Fibroblast of gingiva (primary cell): ENCODE results near the gene ZMIZ1.
A peak's percentile ranks its signal among the peaks of the same experiment; 100 is the strongest.

Source experiments
- DNase-seq: peaks from one replicate; pipeline ENCODE4 v3.0.0-alpha.2; 2011; ENCODE audit warnings: low read depth

ZMIZ1 gene

DNA sequence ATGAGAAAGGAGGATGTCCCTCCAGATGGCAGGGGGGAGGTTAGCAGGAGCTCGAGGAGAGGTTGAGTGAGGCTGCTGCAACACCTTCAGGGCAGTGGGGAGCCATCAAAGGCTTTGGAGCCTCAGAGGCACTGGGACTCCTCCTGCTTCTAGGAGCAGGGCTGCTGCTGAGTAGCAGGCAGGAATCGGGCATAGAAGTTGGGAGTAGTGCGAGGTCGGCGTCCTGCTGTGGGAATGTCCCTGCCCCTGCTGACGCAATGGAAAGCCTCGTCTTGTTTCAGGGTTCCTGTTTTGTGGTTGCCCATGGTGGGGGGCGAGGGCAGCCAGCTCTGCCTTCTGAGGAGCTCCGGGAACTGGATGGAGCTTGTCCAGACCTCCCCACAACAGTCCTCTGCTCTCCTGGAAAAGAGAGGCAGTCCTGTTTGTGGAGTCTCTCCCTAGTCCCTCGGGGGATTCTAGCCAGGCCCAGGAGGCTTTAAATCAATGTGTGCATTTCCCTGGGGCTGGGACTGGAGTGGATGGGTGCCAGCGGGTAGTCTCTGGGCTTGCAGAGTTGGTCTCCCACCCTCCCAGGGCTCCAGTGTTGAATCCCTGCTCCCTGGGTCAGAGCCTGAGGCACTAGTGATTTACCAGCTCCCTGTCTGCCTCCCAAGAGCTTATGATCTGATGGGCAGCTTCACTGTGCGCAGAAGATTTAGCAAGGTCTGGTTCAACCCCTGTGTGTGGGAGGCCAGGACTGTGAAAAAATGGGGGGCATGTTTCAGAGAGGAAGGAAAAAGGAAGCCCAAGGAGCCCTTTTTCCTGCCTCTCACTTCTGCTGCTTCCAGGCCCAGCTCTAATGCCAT lies 179.8 kb downstream of the ZMIZ1 start:
- peak; percentile 75 for DNase-seq

DNA sequence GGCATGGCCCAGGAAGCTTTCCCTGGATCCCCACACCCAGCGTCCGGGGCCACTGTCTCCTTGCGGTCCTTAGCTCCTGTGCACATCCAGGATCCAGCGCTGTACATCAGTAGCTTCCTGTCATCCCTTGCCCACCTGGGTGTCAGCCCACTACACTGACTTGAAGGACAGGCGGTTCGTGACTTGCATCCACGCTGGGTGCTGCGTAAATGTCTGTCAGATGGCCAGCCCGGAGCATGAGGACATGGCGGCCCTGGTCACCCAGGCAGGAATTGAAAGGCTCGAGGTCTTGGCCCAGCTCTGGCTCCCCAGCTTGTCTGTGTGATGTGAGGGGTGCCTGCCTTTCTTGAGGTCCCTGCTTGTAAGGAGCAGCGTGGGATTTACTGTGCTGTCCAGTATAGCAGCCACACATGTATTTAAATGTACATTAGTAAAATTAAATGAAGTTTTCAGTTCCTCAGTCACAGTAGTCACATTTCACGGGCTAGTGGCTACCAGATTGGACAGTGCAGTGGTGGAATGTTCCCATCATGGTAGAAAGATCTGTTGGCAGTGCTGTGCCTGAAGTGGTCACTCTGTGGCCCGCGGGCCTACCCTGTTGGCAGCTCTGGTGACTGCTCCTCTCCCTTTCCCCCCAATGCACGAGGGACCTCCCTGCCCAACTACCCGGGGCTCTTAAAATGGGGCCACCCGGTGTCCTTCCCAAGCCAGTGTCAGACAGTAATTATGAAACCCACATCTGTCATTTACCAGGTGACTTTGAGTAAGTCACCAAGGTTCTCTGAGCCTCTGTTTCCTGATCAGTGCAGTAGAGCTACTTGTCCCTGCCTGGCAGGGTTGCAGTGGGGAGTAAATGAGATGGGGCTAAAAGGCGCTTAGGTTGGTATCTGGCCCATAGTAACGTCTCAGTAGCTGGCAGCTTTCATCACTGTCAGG lies 180.7 kb downstream of the ZMIZ1 start:
- no peak for DNase-seq

DNA sequence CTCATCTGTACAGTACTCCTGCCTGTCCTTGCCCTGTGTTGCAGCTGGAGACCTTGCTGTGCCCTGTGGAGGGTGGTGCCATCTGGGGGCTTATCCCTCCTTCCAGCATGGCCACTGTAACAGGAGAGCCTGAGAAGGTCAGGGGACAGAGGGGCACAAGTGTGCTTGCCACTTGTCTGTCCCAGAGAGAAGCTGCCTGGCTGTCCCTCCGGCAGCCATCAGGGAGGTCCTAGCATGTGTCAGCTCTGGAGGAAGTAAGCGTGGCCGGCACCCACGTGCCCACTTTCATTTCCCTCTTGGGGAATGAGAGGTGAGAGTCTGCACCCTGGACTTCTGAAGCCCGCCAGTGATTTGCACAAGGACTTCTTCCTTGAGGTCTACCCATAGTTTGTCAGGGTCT lies 181.5 kb downstream of the ZMIZ1 start:
- no peak for DNase-seq

DNA sequence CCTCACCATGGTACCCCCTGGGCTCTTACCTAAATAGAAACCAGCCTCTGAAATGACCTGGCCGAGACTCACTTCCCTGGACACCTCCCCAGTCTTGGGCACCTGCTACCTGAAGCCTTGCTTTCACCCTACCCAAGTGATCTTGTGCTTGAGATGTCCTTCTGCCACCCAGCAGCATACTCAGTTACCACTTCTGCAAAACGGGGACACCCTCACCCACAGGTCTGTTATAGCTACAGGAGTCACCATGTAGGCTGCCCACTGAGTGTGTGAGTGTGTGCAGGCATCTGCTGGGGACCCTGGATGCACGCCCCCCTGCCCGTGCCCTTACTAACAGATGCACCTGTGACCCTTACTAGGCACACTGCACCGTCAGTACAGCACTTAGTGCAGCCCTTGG lies 183.7 kb downstream of the ZMIZ1 start:
- DNase-seq, result no peak

DNA sequence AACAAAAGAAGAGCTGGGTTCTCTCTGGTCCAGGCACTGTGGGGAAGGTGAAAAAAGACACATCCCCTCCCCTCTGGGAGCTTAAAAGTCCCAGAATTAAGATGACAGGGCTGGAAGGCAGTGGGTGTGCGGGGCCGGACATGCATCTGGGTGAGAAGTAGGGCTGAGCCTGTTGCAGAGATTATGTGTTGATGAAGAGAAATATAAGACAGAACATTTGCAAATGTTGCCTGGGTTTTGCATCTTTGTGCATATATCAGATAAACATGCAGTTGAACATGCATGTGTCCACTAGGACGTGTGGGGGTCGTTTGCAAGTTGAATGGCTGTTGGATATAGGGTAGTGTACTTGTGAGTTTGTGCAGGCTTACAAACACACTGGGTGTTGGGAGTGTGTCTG lies 184.2 kb downstream of the ZMIZ1 start:
- DNase-seq, result no peak

DNA sequence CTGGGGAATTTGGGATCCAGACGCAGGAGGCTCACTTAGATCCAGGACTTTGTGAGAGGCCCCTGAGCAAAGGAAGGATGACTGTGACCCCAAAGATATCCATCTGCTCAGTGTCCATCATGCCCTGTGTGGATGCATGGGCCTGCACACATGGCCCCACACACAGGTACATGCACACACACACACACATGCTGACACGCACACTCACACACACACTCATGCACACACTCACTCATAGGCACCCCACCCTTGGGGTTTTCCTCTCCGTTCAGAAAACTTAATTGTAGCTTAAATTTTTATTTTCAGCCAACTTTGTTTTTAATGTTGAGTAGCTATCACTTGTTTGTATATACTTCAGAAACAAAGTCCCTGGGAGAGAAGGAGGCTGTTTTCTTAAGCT lies 184.9 kb downstream of the ZMIZ1 start:
- DNase-seq, result no peak

DNA sequence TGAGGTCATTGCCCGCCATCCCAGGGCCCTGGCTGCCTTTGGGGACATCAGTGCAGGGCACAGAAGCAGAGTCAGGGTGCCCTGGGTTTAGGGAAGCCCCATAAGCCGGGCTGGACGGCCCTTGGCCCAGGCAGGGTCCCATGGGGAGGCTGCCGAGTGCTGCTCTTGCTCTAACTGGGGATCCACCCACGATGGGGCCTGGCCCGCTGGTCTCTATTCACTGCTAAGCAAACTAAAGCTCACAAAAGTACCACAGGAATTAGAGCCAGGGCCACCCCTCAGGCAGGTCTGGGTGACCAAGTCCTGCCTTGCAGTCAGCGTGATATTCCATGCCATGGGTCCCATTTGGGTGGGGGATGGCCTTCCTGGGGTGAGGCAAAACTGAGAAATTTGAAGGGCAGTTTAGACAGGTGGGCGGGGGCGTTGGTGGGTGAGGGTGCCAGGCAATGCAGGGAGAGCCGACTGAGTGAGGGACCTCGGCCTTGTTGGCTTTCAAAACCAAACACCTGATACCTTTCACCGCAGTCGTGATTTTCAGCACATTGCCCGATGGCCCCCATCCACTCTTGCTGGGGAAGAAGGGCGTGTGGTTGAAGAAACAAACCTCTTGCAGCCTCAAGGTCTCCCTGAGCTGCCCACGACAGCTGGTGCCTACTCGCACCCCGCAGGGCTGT lies 185.7 kb downstream of the ZMIZ1 start:
- DNase-seq, result no peak

DNA sequence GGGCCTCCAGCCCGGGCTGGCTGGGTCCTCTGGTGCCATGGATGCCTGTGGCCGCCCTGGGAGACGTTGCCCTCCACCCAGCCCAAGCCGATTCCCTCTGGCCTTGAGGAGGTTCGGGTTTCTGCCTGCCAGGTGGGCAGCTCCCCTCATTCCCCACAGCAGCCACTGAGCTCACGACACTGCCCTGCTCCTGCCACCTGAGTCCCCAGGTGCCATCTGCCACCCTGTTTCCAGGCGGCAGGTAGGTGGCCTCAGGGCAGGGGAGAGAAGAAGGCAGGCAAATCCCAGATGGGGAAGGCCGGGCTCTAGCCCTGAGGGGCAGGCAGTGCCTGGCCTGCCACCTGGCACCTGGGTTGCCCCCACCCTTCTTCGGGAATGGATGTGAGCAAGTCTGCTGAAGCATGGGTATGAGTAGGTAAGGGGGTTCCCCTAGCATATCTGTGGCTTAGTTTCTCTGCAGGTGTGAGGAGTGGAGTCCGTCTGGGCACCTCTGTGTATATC lies 186.3 kb downstream of the ZMIZ1 start:
- no peak for DNase-seq

DNA sequence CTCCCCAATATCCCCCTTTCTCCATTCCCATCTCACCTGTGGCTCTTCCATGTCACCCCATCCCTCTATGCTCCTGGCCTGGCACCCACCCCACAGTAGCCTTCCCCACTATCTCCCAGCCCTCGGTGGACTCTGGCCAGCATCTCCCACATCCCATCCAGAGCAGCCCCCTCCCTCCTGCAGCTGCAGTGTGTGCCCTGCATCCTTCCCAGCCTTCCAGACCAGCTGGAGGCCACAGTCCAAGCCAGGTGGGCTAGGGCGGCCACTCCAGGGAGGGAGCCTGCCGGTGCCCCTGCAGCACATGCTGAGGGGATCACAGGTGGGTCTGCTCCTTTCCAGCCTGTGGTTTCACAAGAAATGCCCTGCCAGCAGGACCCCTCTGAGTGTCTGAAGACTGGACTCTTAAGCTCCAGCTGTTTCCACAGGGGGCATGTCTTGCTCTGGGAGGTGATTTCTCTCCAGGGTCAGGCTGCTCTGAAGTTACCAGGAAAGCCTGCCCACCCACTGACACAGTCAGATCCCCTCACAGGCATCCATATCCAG lies 187.6 kb downstream of the ZMIZ1 start:
- no peak for DNase-seq

DNA sequence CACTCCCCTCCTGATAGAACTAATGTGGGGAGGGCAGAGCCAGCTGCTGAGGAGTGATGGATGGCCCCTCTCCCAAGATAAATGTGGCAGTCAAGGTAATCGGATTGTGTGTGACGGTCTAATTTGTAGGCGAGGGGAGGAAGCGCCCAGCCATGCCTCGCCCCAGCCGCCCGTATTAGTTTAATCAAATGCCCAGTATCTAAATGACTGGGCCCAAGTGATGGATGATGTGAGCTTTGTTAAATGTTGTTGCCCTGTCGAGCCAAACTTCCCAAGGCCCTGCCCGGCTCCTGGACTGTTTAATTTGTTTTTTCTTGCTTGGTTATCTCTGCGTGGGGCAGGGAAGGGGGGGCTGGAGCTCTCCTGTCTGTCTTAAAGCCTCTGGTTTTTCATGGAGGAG lies 190.1 kb downstream of the ZMIZ1 start:
- no peak for DNase-seq

DNA sequence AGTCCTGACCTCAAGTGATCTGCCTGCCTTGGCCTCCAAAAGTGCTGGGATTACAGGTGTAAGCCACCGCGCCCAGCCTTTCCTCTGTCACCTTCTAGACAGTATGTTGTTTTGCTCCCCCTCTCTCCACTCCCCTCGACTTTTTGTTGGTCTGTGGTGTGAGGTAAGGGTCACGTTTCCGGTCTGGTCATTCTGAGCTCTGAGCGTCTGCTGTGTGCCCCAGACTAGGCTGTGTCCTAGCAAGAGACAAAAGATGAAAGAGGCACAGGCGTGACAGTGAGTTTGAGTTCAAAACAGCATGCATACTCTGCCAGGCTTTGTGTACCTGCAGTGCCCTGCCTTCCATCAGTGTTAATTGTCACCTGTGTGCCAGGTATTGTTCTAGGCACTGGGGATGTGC lies 191.1 kb downstream of the ZMIZ1 start:
- DNase-seq, result no peak

DNA sequence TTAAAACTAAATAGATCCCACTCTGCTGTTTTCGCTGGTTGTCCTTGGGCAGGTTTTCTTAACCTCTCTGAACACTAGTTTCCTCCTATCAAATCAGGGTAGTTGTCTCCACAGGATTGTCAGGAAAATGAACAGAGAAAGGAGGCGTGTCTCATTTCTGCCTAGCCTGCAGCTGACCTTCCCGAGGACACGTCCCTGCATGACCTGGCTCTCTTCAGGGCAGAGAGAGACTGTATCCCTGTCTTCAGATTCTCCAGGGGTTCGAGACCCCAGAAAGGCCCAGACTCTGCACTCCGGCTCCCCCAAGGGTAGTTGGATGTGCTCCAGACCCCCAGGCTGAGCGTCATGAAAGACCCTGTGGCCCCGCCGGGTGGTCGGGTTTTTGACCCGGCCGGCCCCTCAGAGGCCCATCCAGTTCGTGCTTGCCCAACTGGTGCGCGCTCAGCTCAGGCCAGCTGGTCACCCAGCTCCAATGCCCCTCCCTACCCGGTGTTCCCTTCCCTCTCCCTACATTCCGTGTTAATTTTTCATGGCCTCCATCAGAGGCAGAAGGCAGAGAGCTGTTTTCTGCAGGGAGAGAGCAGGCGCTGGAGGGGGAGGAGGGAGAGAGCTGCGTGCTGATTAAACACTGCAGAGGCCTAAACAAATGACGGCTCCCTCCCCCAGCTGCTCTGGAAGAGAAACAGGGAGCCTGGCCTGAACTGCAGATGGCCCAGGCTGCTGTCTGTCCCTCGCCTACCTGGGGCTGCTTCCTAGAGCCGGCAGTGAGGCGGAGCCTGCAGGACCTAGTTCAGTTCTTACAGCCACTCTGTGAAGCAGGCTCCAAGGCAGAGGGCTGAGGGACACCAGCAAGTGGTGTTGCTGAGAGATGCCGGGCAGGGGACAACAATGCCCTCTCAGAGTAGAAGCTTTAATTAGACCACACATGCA lies 192.3 kb downstream of the ZMIZ1 start:
- no peak for DNase-seq

DNA sequence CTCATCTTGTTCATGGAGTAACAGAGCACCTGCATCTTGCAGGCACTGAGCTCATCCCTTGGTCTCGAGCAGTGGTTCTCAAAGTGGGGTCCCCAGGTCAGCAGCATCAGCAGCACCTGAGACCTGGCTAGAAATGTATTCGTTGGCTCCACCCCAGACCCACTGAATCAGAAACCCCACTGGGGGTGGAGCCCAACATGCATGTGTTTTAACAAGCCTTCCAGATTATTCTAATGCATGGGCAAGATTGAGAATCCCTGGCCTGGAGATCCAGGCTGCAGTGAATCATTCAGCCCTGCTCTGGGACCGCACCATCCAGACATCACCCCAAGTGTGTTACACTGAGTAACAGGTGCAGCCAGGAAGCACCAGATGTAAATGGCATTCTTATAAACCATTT lies 193.4 kb downstream of the ZMIZ1 start:
- DNase-seq, result no peak

DNA sequence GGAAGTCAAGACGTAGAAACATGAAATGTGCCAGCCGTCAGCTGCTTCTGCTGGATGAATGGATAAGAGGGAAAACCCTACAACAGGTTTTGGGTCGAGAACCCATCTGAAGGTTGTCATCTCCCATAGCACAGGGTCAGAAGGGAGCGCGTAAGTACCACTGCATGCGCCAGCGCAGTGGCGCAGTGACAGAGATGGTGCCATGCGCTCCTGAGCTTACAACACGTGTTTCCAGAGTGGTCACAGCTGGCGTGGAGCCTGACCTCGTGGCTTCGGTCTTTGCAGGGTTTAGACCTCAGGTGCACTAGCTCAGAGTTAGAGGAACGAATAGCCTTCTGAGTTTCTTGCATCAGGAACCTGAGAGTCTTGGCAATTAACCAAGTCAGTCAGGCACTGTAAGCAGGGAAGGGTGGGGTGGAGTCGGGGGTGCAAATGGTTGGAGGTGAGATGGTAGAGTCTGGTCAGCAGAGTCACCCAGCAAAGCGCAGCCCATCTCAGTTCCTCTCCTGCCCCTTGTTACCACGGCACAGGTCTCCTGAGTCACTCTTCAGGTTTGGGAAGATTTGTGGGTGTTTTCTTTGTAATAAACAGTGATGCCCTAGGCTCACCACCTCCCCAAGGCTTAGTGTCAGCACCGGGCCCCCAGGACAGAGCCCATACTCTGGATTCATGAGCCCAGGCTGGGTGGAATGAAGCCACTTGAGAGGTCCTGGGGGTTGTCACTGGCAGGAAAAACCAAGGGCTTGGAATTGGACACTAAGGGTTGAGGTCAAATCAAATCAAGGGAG lies 194.4 kb downstream of the ZMIZ1 start:
- no peak for DNase-seq

DNA sequence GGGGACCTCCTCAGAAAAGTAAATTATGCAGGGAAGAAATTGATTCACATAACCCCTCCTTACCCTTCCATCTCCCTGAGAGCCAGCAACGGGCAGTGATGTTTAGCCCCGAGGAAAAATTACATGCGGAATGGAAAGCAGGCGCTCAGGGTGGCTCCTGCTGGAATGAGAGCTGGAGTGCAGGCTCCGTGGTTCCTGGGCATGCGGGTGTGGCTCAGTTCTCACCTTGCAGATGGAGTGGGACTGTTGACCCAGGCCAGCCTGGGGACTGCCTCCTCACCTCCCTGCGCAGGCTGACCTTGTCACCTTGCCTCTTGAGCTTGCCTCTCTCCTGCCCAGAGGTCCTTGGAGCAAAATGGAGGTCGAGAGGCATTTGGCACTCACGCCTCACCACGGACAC lies 195.2 kb downstream of the ZMIZ1 start:
- no peak for DNase-seq

DNA sequence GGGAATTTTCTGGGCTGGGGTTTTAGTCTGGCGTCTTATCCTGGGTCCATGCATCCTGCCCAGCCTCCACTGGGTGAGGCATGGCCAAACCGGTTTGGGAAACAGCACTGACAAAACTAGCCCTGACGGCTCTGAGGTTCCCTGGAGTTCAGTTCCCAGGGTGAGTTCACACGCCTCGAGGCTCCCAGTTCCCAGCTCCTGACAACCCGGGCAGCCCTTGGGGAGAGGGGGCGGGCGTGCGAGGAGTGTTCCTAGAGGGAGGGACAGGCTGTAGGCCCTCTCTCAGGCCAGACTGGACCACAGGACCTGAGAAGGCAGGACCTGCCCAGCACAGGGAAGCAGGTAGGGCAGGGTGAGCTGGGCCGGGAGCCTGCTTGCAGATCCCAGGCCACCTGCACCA lies 196.2 kb downstream of the ZMIZ1 start:
- DNase-seq, result no peak

DNA sequence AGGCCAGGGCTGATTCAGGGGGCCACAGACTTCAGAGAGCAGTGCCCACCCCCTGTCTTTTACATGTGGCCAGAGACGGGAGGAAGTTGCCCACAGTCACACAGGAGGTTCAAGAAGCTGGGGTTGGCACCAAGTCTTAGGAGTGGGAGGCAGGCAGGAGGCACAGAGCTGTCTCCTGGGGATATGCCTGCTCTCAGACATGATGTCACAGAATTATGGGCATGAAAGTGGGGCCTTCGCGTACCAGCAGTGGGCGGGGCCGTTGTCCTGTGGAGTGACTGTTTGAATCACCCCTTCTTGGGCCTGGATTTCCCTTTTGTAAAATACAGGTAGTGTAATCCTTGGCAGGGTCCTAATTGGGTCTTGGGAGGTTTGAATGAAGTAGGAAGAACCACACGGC lies 197.3 kb downstream of the ZMIZ1 start:
- DNase-seq, result peak; percentile 16

DNA sequence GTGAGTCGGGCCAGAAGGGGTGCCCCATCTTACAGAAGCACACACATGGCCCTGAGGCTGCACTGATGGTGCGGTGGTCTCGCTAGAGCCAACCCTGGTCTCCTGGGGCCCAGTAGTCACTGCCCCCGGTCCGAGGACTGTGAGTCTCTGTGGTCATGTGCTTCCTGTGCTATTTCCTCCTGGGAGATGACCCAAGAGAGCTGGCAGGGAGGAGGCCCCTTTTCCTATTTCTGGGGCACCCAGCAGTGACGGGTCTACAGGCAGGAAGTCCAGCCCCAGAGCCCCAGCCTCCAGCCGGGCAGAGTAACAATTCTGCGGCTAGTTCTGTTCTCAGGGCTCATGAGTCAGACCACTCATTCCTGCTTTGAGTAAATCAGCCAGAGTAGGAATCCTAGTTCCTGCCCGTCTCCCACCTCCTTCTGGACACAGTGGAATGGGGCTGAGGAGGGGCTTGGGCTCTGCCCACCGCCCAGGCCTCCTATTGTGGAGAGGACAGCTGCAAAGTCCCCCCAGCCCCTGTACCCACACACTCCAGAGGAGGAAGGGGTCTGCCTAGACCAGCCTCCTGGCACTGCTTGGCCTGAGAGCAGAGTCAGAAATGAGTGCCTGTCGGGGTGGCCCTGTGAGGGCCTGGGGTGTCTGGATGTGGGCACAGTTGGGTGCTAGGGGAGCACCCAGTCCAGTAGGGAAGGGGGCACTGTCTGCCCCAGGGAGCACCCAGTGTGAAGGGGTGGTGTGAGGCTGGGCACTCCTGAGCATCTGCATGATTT lies 198.0 kb downstream of the ZMIZ1 start:
- peak; percentile 86 for DNase-seq

DNA sequence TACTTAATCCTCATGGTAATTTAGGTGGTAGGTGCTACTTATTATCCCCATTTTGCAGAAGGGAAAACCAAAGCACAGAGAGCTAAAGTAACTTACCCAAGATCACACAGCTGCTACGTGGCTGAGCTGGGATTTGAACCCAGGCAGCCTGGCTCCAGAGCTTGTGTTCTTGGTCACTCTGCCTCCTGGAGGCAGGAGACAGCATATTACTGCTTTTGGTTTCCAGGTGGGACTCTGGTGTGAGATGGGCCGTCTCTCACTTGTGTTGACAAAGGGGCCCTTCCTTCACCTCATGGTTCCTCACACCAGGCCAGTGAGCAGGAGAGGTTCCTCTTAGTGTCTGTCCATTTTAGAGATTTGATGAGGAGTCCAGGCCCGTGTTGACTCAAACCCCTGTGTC lies 198.7 kb downstream of the ZMIZ1 start:
- no peak for DNase-seq
